Measurements from ENCODE around the gene UNC13B. TPM values are rescaled to one million over a fixed set of nuclear protein-coding genes. Genes with fewer than 3 reads are reported as not detected.
"Not testable (repeated sequence)": the region's sequence is repeated elsewhere in the genome, so short reads cannot be mapped to it uniquely, and the experiment has no call there.

UNC13B gene
- total RNA-seq, 4 donors from 2014 or later: 20.6 to 30.5 (median 25.3) TPM

DNA sequence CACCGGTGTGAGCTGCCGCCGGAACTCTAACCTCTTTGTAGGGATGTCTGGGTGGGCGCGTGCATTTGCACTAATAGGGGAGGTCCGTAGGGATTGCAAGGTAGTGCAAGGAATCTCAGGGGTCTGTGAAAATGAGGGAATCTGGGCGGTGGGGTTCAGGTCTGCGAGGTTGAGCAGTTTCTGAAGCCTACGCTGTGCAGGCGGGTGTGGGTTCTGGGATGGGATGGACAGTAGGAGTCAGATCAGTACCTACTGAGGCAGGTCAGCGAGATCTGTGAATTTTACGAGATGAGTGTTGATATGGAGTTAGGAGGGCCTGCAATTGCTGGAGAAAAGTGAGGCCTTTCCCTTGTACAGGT lies 45.3 kb upstream of the UNC13B start:
- TF ChIP-seq, protein P1, sequence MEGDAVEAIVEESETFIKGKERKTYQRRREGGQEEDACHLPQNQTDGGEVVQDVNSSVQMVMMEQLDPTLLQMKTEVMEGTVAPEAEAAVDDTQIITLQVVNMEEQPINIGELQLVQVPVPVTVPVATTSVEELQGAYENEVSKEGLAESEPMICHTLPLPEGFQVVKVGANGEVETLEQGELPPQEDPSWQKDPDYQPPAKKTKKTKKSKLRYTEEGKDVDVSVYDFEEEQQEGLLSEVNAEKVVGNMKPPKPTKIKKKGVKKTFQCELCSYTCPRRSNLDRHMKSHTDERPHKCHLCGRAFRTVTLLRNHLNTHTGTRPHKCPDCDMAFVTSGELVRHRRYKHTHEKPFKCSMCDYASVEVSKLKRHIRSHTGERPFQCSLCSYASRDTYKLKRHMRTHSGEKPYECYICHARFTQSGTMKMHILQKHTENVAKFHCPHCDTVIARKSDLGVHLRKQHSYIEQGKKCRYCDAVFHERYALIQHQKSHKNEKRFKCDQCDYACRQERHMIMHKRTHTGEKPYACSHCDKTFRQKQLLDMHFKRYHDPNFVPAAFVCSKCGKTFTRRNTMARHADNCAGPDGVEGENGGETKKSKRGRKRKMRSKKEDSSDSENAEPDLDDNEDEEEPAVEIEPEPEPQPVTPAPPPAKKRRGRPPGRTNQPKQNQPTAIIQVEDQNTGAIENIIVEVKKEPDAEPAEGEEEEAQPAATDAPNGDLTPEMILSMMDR (IDR thresholded peaks at IDR 0.05): no peak
- ATAC-seq (ENCODE audit: low FRiP score) (peak; percentile 0), DNase-seq (ENCODE audit: low spot score) (no peak)

DNA sequence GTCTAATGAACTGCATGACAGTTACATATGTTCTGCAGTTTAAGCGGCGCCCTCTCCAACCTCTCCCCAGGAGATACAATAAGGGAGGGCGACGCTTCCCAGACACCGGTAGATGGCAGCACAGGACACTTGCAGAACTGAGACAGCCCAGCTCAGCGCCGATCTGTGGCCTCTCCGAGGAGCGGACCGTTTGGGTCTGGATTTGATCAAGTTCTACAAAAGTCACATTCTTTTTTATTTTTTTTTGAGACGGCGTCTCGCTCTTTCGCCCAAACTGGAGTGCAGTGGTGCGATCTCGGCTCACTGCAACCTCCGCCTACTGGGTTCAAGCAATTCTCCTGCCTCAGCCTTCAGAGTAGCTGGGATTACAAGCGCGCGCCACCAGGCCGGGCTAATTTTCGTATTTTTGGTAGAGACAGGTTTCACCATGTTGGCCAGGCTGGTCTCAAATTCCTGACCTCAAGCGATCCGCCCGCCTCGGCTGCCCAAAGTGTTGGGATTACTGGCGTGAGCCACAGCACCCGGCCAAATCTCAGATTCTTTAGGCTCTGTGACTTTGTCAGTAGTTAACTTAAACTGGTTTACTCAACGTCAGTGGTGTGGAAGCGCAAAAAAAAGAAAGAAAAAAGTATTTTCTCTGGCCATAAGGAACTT lies 44.8 kb upstream of the UNC13B start:
- DNase-seq (ENCODE audit: low spot score): peak; percentile 63
- peak; percentile 79 for ATAC-seq (ENCODE audit: low FRiP score)
- TF ChIP-seq, protein P1 (IDR thresholded peaks at IDR 0.05): peak in 2 of 3 donors; percentile 16 to 44

DNA sequence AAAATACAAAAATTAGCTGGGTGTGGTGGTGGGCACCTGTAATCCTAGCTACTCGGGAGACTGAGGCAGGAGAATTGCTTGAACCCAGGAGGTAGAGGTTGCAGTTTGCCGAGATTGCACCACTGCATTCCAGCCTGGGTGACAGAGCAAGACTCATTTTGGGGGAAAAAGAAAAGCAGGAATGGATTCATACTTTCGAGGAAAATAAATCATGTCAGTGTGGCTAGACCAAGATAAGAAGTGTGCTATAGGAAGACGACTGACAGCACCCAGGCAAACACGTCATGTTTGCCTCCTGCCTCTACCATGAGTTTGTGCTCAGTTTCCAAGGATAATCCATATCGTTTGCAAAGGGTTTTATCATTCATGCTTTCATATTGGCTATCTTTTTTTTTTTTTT lies 26.9 kb upstream of the UNC13B start:
- DNase-seq (ENCODE audit: low spot score) (no peak), ATAC-seq (ENCODE audit: low FRiP score) (no peak)
- TF ChIP-seq, protein P1 (IDR thresholded peaks at IDR 0.05): no peak

DNA sequence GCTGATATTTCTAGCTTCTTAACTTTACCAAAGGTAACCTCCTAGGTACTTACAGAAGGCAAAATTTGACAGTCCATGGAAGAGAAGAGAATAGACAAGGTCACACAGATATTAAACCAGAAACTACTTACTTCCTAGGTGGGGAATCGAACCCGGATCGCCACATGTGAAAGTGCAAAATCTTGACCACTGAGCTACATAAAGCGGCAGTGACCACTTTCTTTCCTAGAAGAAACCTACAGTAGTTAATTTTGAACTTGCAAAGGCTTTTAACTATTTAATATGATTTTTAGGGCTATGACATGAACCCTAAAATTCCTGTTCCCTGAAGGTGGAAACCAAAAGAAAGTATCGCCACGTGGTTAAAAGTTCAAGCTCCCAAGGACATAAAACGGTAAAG lies 25.8 kb upstream of the UNC13B start:
- DNase-seq (ENCODE audit: low spot score) (no peak), ATAC-seq (ENCODE audit: low FRiP score) (no peak)
- TF ChIP-seq, protein P1 (IDR thresholded peaks at IDR 0.05): no peak

DNA sequence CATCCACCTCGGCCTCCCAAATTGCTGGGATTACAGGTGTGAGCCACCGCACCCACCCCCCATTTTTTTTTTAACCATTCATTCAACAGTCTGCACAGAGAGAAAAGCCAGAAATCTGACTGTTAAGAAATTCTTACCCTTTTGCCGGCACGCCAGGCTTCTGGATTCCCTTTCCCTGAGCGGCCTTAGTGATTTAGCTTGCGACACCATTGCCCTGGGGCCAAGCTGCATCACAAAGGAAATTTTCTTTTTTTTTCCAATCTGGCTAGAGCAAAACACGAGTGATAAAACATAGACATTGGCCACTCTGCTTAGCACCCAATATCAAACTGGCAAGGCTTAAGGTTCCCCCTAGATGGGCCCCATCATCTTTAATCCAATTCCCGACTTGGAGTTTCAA lies 24.9 kb upstream of the UNC13B start:
- no peak for ATAC-seq (ENCODE audit: low FRiP score)
- TF ChIP-seq, protein P1 (IDR thresholded peaks at IDR 0.05): no peak
- DNase-seq (ENCODE audit: low spot score): no peak

DNA sequence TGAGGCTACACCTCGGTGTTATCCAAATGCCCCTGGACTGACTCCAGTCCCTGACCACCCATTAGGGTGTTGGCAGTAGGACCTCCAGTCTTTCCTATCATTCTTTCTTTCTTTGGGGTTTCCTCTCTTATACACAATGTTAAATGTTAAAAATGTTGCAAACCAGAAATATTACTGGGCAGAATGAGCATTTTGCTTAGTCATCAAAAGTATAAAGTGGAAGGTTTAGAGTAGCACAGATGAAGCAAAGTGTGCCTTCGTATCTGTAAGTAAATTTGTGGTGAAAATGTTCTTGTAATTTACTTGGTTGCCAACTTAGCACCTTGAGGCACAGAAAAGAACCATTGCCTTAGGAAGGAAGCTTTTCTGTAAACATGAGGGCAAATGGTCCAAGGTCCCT lies 21.7 kb upstream of the UNC13B start:
- TF ChIP-seq, protein P1 (IDR thresholded peaks at IDR 0.05): no peak
- no peak for DNase-seq (ENCODE audit: low spot score)
- no peak for ATAC-seq (ENCODE audit: low FRiP score)

DNA sequence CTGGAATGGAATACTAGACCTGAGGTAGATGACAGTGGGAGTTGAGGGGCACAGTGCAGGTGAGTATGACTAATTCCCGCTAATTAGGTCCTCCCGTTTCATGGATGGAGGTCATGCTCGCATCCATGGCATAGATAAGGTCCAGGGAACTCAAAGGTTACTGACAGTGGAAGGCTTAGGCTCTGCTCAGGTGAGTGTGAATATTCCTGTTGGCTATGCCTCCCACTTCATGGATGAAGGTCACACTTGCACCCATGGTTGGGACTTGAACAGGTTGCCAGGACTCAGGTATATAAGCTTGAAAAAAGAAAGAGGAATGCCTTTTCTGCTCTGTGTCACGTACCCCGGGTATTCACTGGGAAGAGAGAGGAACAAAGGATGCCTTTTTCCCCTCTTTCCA lies 19.8 kb upstream of the UNC13B start:
- ATAC-seq (ENCODE audit: low FRiP score) (no peak), DNase-seq (ENCODE audit: low spot score) (no peak)
- TF ChIP-seq, protein P1 (IDR thresholded peaks at IDR 0.05): no peak

DNA sequence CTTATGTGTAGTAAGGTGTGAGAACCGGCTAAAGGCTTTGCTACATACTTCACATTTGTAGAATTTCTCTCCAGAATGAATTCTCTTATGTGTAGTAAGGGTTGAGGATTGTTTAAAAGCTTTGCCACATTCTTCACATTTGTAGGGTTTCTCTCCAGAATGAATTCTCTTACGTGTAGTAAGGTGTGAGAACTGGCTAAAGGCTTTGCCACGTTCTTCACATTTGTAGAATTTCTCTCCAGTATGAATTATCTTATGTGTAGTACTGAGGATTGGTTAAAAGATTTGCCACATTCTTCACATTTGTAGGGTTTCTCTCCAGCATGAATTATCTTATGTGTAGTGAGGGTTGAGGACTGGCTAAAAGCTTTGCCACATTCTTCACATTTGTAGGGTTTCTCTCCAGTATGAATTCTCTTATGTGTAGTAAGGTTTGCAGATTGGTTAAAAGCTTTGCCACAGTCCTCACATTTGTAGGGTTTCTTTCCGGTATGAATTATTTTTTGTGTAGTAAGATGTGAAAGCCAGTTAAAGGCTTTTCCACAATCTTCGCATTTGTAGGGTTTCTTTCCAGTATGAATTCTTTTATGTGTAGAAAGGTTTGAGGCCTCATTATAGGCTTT lies 13.8 kb upstream of the UNC13B start:
- not testable (repeated sequence) for ATAC-seq (ENCODE audit: low FRiP score); DNase-seq (ENCODE audit: low spot score)

All from omental fat pad (tissue), 4 donors.